Measurements from ENCODE around the gene ZNF33A. TPM values are rescaled to one million over a fixed set of nuclear protein-coding genes. Genes with fewer than 3 reads are reported as not detected.
"Not testable (repeated sequence)": the region's sequence is repeated elsewhere in the genome, so short reads cannot be mapped to it uniquely, and the experiment has no call there.

ZNF33A gene
- total and polyA plus RNA-seq, 12 donors: 5.6 to 27.7 (median 22.9) TPM

- no peak for DNase-seq
- no peaks in the 10 kb centered on the region for H3K36me3 ChIP-seq
- no peaks in the 10 kb centered on the region for H3K4me1 ChIP-seq
- H3K4me3 ChIP-seq: no peak overlapping the region
- intact Hi-C loops (cut with DNase I): no loop called here
- no peak for TF ChIP-seq CTCF (IDR thresholded peaks at IDR 0.05)
- peaks cover 0 to 13% (median 0%) of the 10 kb centered on the region in 11 donors for H3K9me3 ChIP-seq
- WGBS, 2 donors: 65 to 76% methylated on average over 2 of the region's 2 CpGs
- peaks cover 0 to 3% (median 0%) of the 10 kb centered on the region in 7 donors for H3K27me3 ChIP-seq
- ATAC-seq: no peak
- no peak overlapping the region for H3K27ac ChIP-seq
Observed at GRCh38 chr10:38076687-38077086, 66.2 kb downstream of the ZNF33A start.

DNA sequence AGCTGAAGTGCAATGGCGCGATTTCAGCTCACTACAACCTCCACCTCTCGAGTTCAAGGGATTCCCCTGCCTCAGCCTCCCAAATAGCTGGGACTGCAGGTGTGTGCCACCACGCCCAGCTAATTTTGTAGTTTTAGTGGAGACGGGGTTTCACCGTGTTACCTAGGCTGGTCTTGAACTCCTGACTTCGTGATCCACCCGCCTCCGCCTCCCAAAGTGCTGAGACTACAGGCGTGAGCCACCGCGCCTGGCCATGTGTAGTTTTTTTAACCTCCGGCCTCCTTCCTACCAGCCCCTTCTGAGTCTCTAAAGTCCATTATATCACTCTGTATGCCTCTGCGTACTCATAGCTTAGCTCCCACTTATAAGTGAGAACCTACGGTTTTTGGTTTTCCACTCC, 82.8 kb downstream of the ZNF33A start:
- H3K4me1 ChIP-seq: peaks cover 0 to 19% (median 11%) of the 10 kb centered on the region in 9 donors
- peaks cover 0 to 29% (median 20%) of the 10 kb centered on the region in 9 donors for H3K36me3 ChIP-seq
- intact Hi-C loops (cut with DNase I): loop anchor here in 7 of 10 donors (5.0 to 10.0 kb wide), 8 partner anchors 59 to 239 kb away; partner anchors contain the start of genes ZNF248 (in 5 of the 7), ZNF33A (in 3 of the 7) and ZNF25 (in 1 of the 7)
- H3K4me3 ChIP-seq: peak overlapping the region in 9 of 10 donors; percentile 66 to 100 (median 77)
- 95 to 96% methylated on average over 15 of the region's 15 CpGs for WGBS, 2 donors
- not testable (repeated sequence) for H3K9me3 ChIP-seq, DNase-seq, ATAC-seq, H3K27me3 ChIP-seq
- H3K27ac ChIP-seq: peak overlapping the region in 2 of 10 donors; percentile 82 to 96

GRCh38 chr10:38093816-38094157, 83.3 kb downstream of the ZNF33A start:
- H3K27ac ChIP-seq: peak overlapping the region in 9 of 10 donors; percentile 75 to 96 (median 82)
- peak overlapping the region; percentile 66 to 100 (median 81) for H3K4me3 ChIP-seq
- ATAC-seq (peak; percentile 8 to 49 (median 36)), DNase-seq (no peak)
- no peaks in the 10 kb centered on the region for H3K27me3 ChIP-seq
- no peak for TF ChIP-seq CTCF (IDR thresholded peaks at IDR 0.05)
- WGBS, 2 donors: 9 to 11% methylated on average over 16 of the region's 16 CpGs
- peaks cover 0 to 19% (median 11%) of the 10 kb centered on the region in 9 donors for H3K4me1 ChIP-seq
- H3K9me3 ChIP-seq: peaks cover 0 to 11% (median 0%) of the 10 kb centered on the region in 11 donors
- intact Hi-C loops (cut with DNase I): loop anchor here in 8 of 10 donors (1.0 to 10.0 kb wide), 11 partner anchors 59 to 239 kb away; partner anchors contain the start of genes ZNF248 (in 5 of the 8), ZNF25 (in 4 of the 8) and ZNF33A (in 4 of the 8)
- peaks cover 0 to 33% (median 25%) of the 10 kb centered on the region in 9 donors for H3K36me3 ChIP-seq

- TF ChIP-seq CTCF (IDR thresholded peaks at IDR 0.05): peak in 1 of 9 donors; percentile 5
- H3K4me3 ChIP-seq: peak within 1 kb of the TSS; percentile 66 to 100 (median 81)
- H3K4me1 ChIP-seq: peaks cover 0 to 19% (median 11%) of the 10 kb centered on the region in 9 donors
- DNase-seq (peak; percentile 88 to 95), ATAC-seq (peak; percentile 98 to 100 (median 99))
- H3K36me3 ChIP-seq: peaks cover 0 to 39% (median 30%) of the 10 kb centered on the region in 9 donors
- WGBS, 2 donors: 0 to 1% methylated on average over 58 to 59 of the region's 59 CpGs
- H3K27me3 ChIP-seq: no peaks in the 10 kb centered on the region
- peak within 1 kb of the TSS; percentile 51 to 96 (median 82) for H3K27ac ChIP-seq
- intact Hi-C loops (cut with DNase I): loop anchor here in 8 of 10 donors (1.0 to 10.0 kb wide), 11 partner anchors 60 to 240 kb away; partner anchors contain the start of genes ZNF248 (in 5 of the 8), ZNF25 (in 4 of the 8) and ZNF33A (in 4 of the 8)
- peaks cover 0 to 15% (median 0%) of the 10 kb centered on the region in 11 donors for H3K9me3 ChIP-seq
Observed at GRCh38 chr10:38094158-38094926, 83.9 kb downstream of the ZNF33A start, which contains the start of gene ZNF37A. TSS of gene ZNF37A (plus strand) at chr10:38094337. CDS start at chr10:38096618, 2,281 bp downstream.
